CD4-positive, alpha-beta T cell treated with Interleukin-15 for 4 hours (primary cell): ENCODE measurements around the gene TMEM9.

Experiments
- DNase-seq: peaks from one replicate; pipeline ENCODE4 v3.0.0-alpha.2; 2020; ENCODE audit warnings: low spot score

The TMEM9 gene

GRCh38 chr1:201154389-201155165 lies at the start of gene TMEM9:
Gene TMEM9 (minus strand): TSS chr1:201154474. CDS start chr1:201153923, 551 bp downstream.
- peak; percentile 98 for DNase-seq

- DNase-seq = no peak
Measured at GRCh38 chr1:201198598-201198997, 44.3 kb upstream of the TMEM9 start.

- DNase-seq = no peak
Measured at GRCh38 chr1:201194046-201194445, 39.8 kb upstream of the TMEM9 start.

GRCh38 chr1:201192261-201192788 lies 38.1 kb upstream of the TMEM9 start:
- DNase-seq = no peak

- DNase-seq = no peak
Measured at GRCh38 chr1:201191653-201192260, 37.5 kb upstream of the TMEM9 start.

- DNase-seq = no peak
Measured at GRCh38 chr1:201190624-201191051, 36.4 kb upstream of the TMEM9 start, which contains the start of gene IGFN1. Gene IGFN1 (plus strand): TSS chr1:201190824. CDS start chr1:201193294, 2,470 bp downstream.

- no peak for DNase-seq
Measured at GRCh38 chr1:201190005-201190404, 35.7 kb upstream of the TMEM9 start.

GRCh38 chr1:201189085-201189484 lies 34.8 kb upstream of the TMEM9 start:
- no peak for DNase-seq

GRCh38 chr1:201186192-201186591 lies 31.9 kb upstream of the TMEM9 start:
- DNase-seq = no peak

GRCh38 chr1:201185527-201186128 lies 31.4 kb upstream of the TMEM9 start:
- no peak for DNase-seq

- no peak for DNase-seq
Measured at GRCh38 chr1:201185123-201185453, 30.8 kb upstream of the TMEM9 start.

- DNase-seq = no peak
Measured at GRCh38 chr1:201184307-201185122, 30.2 kb upstream of the TMEM9 start.

GRCh38 chr1:201183753-201184152 lies 29.5 kb upstream of the TMEM9 start:
- no peak for DNase-seq

GRCh38 chr1:201183209-201183608 lies 28.9 kb upstream of the TMEM9 start:
- no peak for DNase-seq

GRCh38 chr1:201181726-201182125 lies 27.5 kb upstream of the TMEM9 start:
- DNase-seq = no peak

GRCh38 chr1:201181323-201181722 lies 27.0 kb upstream of the TMEM9 start:
- no peak for DNase-seq

- no peak for DNase-seq
Measured at GRCh38 chr1:201180901-201181300, 26.6 kb upstream of the TMEM9 start.

GRCh38 chr1:201180141-201180540 lies 25.9 kb upstream of the TMEM9 start:
- no peak for DNase-seq

- DNase-seq = no peak
Measured at GRCh38 chr1:201178718-201179117, 24.4 kb upstream of the TMEM9 start.

GRCh38 chr1:201176940-201177339 lies 22.7 kb upstream of the TMEM9 start:
- DNase-seq = no peak

- no peak for DNase-seq
Measured at GRCh38 chr1:201175820-201176500, 21.7 kb upstream of the TMEM9 start.

GRCh38 chr1:201173736-201174135 lies 19.5 kb upstream of the TMEM9 start:
- DNase-seq = no peak
